Esophagus squamous epithelium (tissue), 5 donors: Measurements from ENCODE around the gene ZDHHC17. TPM values are rescaled to one million over a fixed set of nuclear protein-coding genes. Genes with fewer than 3 reads are reported as not detected.

Source experiments
- DNase-seq: peaks from one replicate; lab custom pipeline; 2025; lab: John Stamatoyannopoulos, UW
- H3K27ac ChIP-seq, 4 donors: fragments of 200-600 bp; sonication (generic); one replicate each; pipeline ENCODE4 v1.5.1; 2016 to 2019; ENCODE audit warnings: mild to moderate bottlenecking in 1 of 4
- H3K27me3 ChIP-seq, 4 donors: fragments of 200-600 bp; sonication (generic); 1 replicate in 3 of 4; 2 replicates in 1 of 4; pipeline versions ENCODE4 v1.5.1 to v1.6.0; 2017 to 2021; ENCODE audit warnings: antibody characterized with exemption in 1 of 4
- H3K36me3 ChIP-seq, 3 donors: fragments of 200-600 bp; sonication (generic); one replicate each; pipeline ENCODE4 v1.5.1; 2016 to 2019
- H3K4me1 ChIP-seq, 3 donors: fragments of 200-600 bp; sonication (generic); one replicate each; pipeline ENCODE4 v1.5.1; 2017 to 2019
- H3K4me3 ChIP-seq, 4 donors: fragments of 200-600 bp; sonication (generic); 1 replicate in 3 of 4; 2 replicates in 1 of 4; pipeline ENCODE4 v1.5.1; 2016 to 2019; ENCODE audit warnings: mild to moderate bottlenecking in 2 of 4, moderate library complexity in 1 of 4
- H3K9me3 ChIP-seq, 3 donors: fragments of 200-600 bp; sonication (generic); one replicate each; pipeline ENCODE4 v1.5.1; 2016 to 2019
- CTCF ChIP-seq, 6 experiments: fragments of 450-650 bp in 4 of 6; fragments of 200-600 bp in 2 of 6; sonication (generic) in 2 of 6; IDR thresholded peaks; one replicate each; pipeline ENCODE4 v1.5.1; 2016 to 2019; ENCODE audit warnings: antibody characterized with exemption in 6 of 6, mild to moderate bottlenecking in 4 of 6, moderate library complexity in 4 of 6
- POLR2A ChIP-seq, 4 donors: fragments of 450-650 bp; IDR thresholded peaks; one replicate each; pipeline ENCODE4 v1.6.1; 2017; ENCODE audit warnings: antibody characterized with exemption in 4 of 4, mild to moderate bottlenecking in 4 of 4, moderate library complexity in 3 of 4
- WGBS, 2 donors: methylation state at CpG; one replicate each; pipeline ENCODE4 v1.1.5; 2018; 5-methylcytosine and 5-hydroxymethylcytosine counted together
- intact Hi-C: fragments of 100-400 bp; cut with DNase I; formaldehyde crosslinking; loops from one replicate; pipeline ENCODE4 v1.15.0; 2022
- total RNA-seq, 4 donors: library from RNA; depleted of rRNA; stranded (reverse); fragments of >200 nt; gene quantifications; one replicate each; pipeline ENCODE4 v1.1.0, GENCODE V29; 2016
- donor health status: DM: yes; HTN: yes; CAD: no.

The ZDHHC17 gene
- total RNA-seq, 4 donors from 2014 or later = 6.7 to 26.7 (median 11.7) TPM

DNA sequence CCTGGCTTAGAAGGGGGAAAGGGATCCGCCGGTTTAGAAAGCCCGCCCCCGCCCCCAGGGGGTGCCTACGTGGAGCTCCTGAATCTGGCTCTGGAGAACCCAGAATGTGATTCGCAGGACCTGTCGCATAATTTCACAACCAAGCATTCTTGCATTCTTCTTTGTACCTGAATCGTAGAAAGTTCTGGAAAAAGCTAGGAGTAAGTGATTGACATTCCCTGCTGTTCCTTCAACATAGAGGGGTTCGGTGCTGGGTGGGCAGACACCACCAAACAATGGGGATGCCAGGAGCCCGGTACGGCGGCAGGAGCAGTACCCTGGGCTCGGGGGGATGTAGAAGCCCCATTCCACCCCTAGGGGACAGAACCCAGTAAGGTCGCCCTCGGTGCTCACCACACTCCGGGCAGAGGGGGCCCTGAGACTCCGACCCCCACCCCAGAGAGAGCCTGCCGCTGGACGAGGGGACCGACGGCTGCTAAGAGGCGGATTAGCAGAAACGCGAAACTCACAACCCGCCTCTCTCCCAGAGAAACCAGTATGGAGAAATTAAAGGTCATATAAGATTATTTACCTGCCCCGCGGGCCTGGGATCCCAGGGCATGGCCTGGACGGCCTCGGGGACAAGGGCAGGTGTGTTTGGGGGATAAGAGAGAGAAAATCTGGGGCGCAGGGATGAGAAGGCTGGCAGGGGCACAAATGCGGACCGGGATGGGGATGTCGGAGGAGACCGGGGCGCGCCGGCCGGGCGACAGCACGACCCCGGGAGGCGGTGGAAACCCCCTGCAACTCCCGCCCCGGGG lies 114.4 kb downstream of the ZDHHC17 start:
- peak overlapping the region; percentile 91 to 97 (median 95) for H3K27ac ChIP-seq
- peaks cover 0 to 4% (median 0%) of the 10 kb centered on the region in 4 donors for H3K27me3 ChIP-seq
- H3K36me3 ChIP-seq = no peaks in the 10 kb centered on the region
- peak overlapping the region; percentile 70 to 90 (median 84) for H3K4me3 ChIP-seq
- H3K4me1 ChIP-seq = peaks cover 0 to 89% (median 33%) of the 10 kb centered on the region in 3 donors
- DNase-seq = no peak
- TF ChIP-seq CTCF (IDR thresholded peaks at IDR 0.05) (peak in 3 of 6 experiments; percentile 13 to 36 (median 17)), POLR2A (IDR thresholded peaks at IDR 0.05) (no peak)
- WGBS, 2 donors = 1% methylated on average over 23 to 32 of the region's 44 CpGs
- H3K9me3 ChIP-seq = no peaks in the 10 kb centered on the region
- intact Hi-C loops = no loop called here

DNA sequence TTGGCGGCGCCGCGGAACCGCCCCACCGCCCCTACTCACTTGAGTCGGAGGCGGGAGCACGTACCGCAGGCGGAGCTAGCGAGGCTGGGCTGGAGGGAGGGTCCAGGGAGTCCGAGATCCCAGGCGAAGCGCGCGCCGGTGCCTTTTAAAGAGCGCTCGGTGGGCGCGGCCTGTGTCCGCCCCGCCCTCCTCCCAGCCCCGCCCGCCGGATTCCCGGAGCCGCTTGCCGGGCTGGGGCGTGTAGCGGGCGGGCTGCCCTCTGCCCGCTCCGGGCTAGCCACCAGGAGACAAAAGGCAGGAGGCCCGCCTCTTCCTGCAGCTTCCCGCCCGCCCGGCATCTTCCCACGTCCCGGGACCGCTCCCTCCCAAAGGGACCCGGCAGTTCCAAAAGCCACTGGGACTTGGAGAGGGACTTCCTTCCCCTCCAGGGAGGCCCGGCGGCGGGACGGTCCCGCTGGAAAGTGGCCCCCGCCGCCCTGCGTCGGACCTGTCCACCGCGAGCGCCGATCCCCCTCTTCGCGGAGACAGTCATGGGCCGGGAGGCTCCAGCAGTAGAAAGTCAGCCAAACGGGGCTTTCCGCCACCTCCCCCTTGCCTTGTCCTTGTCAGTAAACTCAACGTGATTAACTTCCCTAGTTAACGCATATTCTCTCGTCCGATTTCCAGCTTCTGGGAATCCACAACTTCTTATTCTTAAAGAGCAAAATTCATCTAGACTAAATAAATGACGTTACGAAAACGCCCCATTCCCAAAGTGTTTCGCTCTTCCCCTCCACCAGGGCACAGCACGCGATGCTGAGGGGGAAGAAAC lies 115.2 kb downstream of the ZDHHC17 start, which contains the start of gene CSRP2:
Gene CSRP2 (minus strand): TSS at position 121 of the 811 bp plus-strand sequence. CDS start 12,759 bp downstream, outside the sequence.
- intact Hi-C loops = no loop called here
- Histone ChIP-seq H3K27me3 (peaks cover 0 to 4% (median 0%) of the 10 kb centered on the region in 4 donors), H3K9me3 (no peaks in the 10 kb centered on the region), H3K27ac (peak within 1 kb of the TSS; percentile 91 to 97 (median 95)), H3K4me3 (peak within 1 kb of the TSS; percentile 70 to 90 (median 84)), H3K4me1 (peaks cover 0 to 83% (median 27%) of the 10 kb centered on the region in 3 donors), H3K36me3 (no peaks in the 10 kb centered on the region)
- TF ChIP-seq CTCF (IDR thresholded peaks at IDR 0.05) (peak in 4 of 6 experiments; percentile 33 to 51 (median 42)), POLR2A (IDR thresholded peaks at IDR 0.05) (peak in 2 of 4 donors; percentile 92 to 94)
- peak; percentile 8 for DNase-seq
- 0% methylated on average over 8 to 21 of the region's 71 CpGs for WGBS, 2 donors

GRCh38 chr12:76879710-76880518 lies 116.0 kb downstream of the ZDHHC17 start:
- no peak for DNase-seq
- H3K4me3 ChIP-seq = peak overlapping the region; percentile 70 to 90 (median 84)

GRCh38 chr12:76880519-76881023 lies 116.7 kb downstream of the ZDHHC17 start:
- no peak overlapping the region for H3K4me3 ChIP-seq
- peaks cover 0 to 68% (median 18%) of the 10 kb centered on the region in 3 donors for H3K4me1 ChIP-seq
- H3K27ac ChIP-seq = peak overlapping the region in 3 of 4 donors; percentile 95 to 97 (median 95)
- intact Hi-C loops = no loop called here
- peaks cover 0 to 4% (median 0%) of the 10 kb centered on the region in 4 donors for H3K27me3 ChIP-seq
- 91 to 92% methylated on average over 7 of the region's 7 CpGs for WGBS, 2 donors
- H3K36me3 ChIP-seq = no peaks in the 10 kb centered on the region
- TF ChIP-seq POLR2A (IDR thresholded peaks at IDR 0.05) (no peak), CTCF (IDR thresholded peaks at IDR 0.05) (no peak)
- no peaks in the 10 kb centered on the region for H3K9me3 ChIP-seq
- no peak for DNase-seq

More at GRCh38 chr12:76879710-76880518, 116.0 kb downstream of the ZDHHC17 start:
- peak overlapping the region; percentile 91 to 97 (median 95) for H3K27ac ChIP-seq
- peaks cover 0 to 4% (median 0%) of the 10 kb centered on the region in 4 donors for H3K27me3 ChIP-seq
- H3K9me3 ChIP-seq = no peaks in the 10 kb centered on the region
- TF ChIP-seq CTCF (IDR thresholded peaks at IDR 0.05) (no peak), POLR2A (IDR thresholded peaks at IDR 0.05) (no peak)
- peaks cover 0 to 74% (median 19%) of the 10 kb centered on the region in 3 donors for H3K4me1 ChIP-seq
- WGBS, 2 donors = 47 to 57% methylated on average over 13 of the region's 13 CpGs
- no peaks in the 10 kb centered on the region for H3K36me3 ChIP-seq
- intact Hi-C loops = no loop called here
